C4-2B (cell line): ENCODE measurements around the gene UNC80.

Experiments
- ZFX ChIP-seq: fragments of 450-650 bp; IDR thresholded peaks from 2 replicates; pipeline ENCODE4 v1.6.1; 2017
- TF ChIP-seq, protein P1 (sequence below): fragments of 450-650 bp; conservative IDR thresholded peaks from 2 replicates; pipeline ENCODE4 v1.5.1; 2017; ENCODE audit warnings: mild to moderate bottlenecking

DNA sequence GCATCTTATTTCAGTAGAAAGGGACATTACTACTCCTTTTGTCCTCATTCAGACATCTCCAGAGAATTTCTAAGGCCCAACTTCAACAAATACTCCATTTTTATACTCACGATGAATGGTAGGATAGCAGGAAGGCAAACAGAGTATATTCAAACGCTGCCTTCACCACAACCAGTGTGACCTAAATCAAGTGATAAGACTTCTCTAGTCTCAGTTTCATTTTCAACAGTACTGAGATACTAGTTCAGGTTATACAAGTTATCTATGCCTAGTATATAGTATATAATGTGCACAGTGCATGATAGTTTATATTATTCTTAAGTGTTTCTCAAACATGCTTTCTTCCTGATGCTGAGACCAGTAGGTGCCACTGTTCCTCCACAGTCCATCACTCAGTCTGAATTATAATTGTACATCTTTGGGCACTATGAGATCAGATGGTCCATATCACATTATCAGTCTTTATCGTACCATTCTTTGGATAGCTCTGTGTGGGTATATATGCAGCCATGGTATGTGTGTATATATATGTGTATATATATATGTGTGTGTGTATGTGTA is 164.6 kb downstream of the UNC80 start:
- TF ChIP-seq, protein P1, sequence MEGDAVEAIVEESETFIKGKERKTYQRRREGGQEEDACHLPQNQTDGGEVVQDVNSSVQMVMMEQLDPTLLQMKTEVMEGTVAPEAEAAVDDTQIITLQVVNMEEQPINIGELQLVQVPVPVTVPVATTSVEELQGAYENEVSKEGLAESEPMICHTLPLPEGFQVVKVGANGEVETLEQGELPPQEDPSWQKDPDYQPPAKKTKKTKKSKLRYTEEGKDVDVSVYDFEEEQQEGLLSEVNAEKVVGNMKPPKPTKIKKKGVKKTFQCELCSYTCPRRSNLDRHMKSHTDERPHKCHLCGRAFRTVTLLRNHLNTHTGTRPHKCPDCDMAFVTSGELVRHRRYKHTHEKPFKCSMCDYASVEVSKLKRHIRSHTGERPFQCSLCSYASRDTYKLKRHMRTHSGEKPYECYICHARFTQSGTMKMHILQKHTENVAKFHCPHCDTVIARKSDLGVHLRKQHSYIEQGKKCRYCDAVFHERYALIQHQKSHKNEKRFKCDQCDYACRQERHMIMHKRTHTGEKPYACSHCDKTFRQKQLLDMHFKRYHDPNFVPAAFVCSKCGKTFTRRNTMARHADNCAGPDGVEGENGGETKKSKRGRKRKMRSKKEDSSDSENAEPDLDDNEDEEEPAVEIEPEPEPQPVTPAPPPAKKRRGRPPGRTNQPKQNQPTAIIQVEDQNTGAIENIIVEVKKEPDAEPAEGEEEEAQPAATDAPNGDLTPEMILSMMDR: peak; percentile 36
- TF ChIP-seq ZFX: no peak
